Stimulated activated naive CD4-positive, alpha-beta T cell treated with Interleukin-2 at 50 U/mL for 16 hours (primary cell): ENCODE results near the gene STARD5.
A peak's percentile ranks its signal among the peaks of the same experiment; 100 is the strongest.

Source experiments
- DNase-seq: peaks from one replicate; lab custom pipeline; 2025; lab: John Stamatoyannopoulos, UW

The STARD5 gene

DNA sequence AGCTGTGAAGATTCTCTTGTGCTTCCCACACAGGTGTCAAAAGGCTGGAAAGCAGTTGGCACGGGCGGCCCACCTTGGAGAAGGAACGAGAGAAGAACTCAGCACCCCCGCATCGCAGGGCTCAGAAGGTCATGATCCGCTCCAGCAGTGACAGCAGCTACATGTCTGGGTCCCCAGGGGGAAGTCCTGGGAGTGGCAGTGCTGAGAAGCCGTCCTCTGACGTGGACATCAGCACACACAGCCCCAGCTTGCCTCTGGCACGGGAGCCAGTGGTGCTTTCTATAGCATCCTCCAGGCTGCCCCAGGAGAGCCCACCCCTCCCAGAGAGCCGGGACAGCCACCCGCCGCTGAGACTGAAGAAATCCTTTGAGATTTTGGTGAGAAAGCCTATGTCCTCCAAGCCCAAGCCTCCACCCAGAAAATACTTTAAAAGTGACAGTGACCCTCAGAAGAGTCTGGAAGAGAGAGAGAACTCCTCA lies 31.4 kb downstream of the STARD5 start:
- DNase-seq, result peak; percentile 35

GRCh38 chr15:81291916-81292522 lies 31.9 kb downstream of the STARD5 start:
- DNase-seq, result no peak

DNA sequence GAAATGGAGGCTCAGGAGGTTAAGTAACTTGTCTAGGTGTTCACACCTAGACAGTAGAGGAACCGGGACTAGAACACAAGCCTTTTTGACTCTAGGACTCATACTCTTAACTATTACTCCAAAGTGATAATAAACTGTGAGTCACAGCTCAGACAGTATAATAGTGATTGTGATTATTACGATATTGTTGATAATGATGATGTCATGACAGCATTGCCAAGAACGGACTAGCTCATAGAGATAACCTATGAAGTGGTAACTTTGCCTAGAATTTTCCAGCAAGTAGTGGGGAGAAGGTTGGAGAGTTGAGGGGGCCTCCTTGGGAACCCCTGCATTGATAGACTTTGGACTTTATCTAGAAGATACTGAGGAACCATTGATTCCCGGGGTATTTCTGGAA lies 34.0 kb downstream of the STARD5 start:
- DNase-seq, result no peak

- DNase-seq, result no peak
These were observed 35.3 kb downstream of the STARD5 start for GRCh38 chr15:81288616-81289015.

DNA sequence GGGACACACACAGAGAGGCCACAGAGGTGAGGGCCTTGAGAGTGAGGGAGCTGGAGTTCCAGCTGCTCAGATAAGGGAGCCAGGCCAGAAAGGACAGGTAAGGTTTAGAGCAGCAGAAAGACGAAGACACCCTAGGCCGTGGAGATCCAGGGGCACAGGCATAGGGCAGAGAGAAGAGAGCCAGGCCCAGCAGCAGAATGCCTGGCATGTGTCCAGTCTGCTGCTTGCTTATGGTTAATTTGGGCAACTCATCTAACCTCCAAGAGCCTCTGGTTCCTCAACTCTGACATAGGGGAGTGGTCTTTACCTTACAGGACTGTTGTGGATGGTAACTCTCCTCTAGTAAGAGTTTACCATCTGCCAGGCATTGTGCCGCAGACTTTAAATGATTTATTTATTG lies 35.9 kb downstream of the STARD5 start:
- DNase-seq, result no peak

- DNase-seq, result no peak
These were observed 37.3 kb downstream of the STARD5 start for GRCh38 chr15:81286621-81287121.

GRCh38 chr15:81285461-81285860 lies 38.5 kb downstream of the STARD5 start:
- no peak for DNase-seq

- DNase-seq, result no peak
These were observed 39.5 kb downstream of the STARD5 start for GRCh38 chr15:81284256-81285031.

DNA sequence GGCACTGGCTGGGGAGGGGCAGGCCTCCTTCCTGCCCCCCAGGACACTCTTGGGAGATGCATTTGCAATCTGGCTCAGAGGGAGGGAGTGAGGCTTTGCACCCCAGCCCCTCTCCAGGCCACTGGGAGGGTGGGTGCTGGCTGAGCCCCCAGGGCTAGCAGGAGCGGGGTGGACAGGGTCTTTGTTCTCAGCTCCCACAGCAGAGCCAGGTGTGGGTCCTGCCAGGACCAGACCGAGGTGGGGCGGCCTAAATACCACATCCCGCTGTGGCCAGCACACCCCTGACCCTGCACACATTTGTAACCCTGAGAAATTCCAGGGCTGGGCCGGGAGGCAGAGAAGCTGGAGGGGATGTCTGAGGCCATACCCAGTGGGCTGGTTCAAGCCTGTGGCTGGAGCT lies 41.0 kb downstream of the STARD5 start:
- no peak for DNase-seq

DNA sequence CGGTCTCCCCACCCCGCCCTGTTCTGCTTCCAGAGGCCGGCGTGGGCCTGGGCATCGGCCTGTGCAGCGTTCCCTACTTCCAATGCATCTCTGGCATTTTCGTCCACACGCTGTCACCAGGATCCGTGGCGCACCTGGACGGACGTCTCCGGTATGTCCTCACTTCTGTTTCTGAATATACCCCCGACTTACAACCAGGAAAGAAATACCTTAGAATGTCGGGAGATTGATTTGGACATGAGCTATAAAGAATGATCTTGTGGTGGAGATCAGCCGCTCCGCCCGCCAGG lies 41.4 kb downstream of the STARD5 start:
- no peak for DNase-seq

GRCh38 chr15:81281766-81282605 lies 42.0 kb downstream of the STARD5 start:
- DNase-seq, result no peak

DNA sequence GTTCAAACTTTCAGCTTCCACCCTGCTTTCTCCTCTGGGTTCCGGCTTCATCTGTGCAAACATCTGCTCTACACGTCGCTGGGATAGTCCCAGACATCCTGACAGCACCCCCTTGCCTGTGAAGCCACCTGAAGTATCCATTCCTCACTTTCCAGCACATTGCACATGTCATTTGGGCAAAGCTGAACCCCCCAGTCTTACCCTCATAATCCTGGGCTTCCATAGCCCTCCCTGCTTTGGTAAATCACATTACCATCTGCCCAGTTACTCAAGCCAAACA lies 42.5 kb downstream of the STARD5 start:
- no peak for DNase-seq

DNA sequence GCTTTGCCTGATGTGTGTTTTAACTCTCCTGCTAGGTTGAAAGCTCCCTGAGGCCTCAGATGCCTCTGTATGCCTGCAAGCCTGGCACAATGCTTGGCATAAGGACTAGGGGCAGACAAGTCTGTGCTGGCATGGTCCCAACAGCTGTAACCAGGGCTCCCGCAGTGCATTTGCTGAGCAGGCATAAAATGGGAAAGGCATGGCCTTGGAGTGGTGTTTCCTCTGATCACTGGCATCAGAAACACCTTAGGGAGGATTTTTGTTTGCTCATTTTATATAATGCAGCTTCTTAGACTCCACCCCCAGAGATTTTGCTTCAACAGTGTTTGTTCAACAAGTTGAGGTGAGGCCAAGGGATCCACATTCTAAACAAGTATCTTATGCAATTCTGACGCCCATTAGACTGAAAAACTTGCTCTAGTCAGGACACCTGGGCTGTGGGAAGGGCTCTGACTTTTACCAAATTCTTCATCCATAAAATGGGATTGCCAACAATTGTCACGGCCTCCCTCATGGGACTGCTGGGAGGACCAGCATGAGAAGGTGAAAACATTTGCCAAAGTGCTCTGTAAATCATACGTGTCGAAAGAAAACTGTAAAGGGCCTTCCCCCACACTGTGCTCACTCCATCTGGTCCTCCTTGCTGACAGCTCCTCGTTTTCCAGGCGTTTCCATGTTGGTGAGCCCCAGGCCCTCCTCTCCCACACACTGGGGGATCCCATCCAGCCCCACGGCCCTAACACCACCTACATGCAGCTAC lies 43.1 kb downstream of the STARD5 start:
- no peak for DNase-seq

- no peak for DNase-seq
These were observed 44.1 kb downstream of the STARD5 start for GRCh38 chr15:81279621-81280485.

DNA sequence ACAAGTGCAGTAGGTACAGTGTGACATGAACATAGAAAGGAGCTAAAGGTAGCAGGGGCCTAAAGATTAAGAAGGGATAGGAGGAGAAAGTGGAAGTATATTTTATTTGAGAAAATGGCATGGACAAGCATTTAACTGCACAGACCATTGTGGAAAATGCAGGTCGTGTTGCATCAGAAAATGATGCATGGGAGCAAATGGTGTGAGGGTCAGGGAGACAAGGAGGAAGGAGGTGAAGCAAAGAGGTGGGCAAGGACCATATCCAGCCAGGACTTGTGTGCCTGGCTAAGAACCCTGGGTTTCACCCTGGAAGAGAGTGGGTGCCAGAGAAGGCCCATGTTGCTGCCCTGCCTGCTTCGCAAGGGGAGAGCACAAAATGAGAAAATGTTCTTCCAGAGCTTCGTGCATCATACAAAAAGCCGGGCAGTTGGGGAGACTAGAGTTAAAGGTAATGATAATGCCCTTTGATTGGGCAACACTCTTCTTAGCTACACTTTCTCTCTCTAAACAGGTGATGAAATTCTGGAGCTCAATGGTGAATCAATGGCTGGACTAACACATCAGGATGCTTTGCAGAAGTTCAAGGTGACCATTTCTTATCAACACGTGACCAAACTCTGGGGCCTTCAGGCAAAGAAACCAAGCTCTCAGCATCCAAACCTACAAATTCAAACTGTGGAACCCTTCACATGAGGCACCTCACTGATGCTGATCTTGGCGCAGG lies 45.5 kb downstream of the STARD5 start:
- no peak for DNase-seq

GRCh38 chr15:81277851-81278250 lies 46.1 kb downstream of the STARD5 start:
- no peak for DNase-seq

DNA sequence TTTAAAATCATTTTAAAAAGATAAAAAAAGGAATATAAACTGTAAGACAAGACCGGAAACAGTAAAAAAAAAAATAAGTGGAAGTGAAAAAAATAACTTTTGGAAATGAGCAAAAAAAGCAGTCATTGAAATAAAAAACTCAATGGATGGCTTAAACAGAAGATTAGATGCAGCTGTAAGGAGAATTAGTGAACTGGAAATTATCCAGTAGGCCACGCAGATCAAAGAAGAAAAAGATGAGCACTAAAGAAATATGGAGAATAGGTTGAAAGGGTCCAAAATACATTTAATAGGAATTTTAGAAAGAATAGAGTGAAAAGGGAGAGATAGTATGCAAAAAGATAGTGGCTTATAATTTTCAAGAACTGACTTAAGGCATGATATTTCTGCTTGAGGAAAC lies 47.0 kb downstream of the STARD5 start:
- no peak for DNase-seq

GRCh38 chr15:81275711-81276392 lies 48.1 kb downstream of the STARD5 start:
- no peak for DNase-seq

DNA sequence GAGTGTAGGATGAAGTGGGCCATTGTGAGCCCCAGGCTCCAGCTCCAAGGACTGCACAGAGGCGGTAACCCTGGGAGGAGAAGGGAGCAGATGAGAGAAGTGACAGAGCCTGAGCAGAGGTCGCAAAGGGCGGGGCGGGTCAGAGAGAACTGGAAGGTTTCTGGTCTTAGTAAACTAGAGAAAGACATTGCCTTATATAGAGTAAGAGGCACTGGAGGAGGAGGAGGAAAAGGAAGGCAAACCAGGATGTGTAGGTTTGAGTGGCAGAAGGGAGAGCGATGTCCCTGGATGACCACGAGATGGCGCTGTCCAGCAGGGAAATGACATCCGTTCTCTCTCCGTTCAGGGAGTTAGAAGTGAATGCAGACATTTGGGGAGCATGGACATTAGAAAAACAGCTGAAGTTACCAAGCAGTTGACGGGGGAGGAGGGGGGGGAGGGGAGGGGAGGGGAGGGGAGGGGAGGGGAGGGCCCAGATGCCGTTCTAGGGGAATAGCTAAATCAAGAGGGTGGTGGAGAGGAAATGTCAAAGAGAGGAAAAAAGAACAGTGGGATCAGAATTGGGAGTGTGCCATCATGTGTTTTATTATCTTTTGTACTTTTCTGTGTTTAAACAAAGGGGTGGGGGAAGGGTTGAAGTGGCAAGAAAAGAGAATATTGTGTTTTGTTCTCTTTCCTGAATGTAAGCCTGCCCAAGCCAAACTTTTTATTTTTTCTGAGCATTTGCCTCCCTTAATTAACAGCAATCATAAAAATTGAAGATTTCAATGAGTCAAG lies 48.8 kb downstream of the STARD5 start:
- peak; percentile 48 for DNase-seq
